Measurements from ENCODE around the gene TUBB2A. TPM values are rescaled to one million over a fixed set of nuclear protein-coding genes. Genes with fewer than 3 reads are reported as not detected.

TUBB2A gene
- total and polyA plus RNA-seq, 8 donors, result 14.8 to 42.5 (median 24.9) TPM

DNA sequence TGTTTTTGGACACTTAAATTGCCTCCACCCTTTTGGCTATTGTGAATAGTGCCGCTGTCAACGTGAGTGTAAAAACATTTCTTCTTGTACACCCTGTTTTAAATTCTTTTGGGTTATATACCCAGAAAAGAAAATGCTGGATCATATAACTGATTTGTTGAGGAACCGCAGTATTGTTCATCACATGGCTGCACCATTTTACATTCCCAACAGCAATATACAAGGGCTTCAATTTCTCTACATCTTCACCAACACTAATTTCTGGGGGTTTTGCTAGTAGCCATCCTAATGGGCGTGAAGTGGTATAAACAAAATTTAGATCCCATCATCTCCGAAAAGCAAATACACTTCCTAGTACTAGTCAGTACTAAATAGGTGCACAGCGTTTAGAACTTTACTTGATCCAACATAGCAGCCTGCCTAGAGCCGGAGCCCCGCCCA is 39.4 kb downstream of the TUBB2A start:
- H3K27ac ChIP-seq, result peak overlapping the region; percentile 84 to 90
- H3K36me3 ChIP-seq, result peaks cover 6 to 26% of the 10 kb centered on the region in 2 donors
- ATAC-seq (no peak), DNase-seq (no peak)
- intact Hi-C loops (cut with DNase I), result no loop called here
- H3K4me3 ChIP-seq, result peak overlapping the region; percentile 85 to 92
- H3K4me1 ChIP-seq, result peaks cover 0 to 17% of the 10 kb centered on the region in 2 donors
- TF ChIP-seq, protein P1, sequence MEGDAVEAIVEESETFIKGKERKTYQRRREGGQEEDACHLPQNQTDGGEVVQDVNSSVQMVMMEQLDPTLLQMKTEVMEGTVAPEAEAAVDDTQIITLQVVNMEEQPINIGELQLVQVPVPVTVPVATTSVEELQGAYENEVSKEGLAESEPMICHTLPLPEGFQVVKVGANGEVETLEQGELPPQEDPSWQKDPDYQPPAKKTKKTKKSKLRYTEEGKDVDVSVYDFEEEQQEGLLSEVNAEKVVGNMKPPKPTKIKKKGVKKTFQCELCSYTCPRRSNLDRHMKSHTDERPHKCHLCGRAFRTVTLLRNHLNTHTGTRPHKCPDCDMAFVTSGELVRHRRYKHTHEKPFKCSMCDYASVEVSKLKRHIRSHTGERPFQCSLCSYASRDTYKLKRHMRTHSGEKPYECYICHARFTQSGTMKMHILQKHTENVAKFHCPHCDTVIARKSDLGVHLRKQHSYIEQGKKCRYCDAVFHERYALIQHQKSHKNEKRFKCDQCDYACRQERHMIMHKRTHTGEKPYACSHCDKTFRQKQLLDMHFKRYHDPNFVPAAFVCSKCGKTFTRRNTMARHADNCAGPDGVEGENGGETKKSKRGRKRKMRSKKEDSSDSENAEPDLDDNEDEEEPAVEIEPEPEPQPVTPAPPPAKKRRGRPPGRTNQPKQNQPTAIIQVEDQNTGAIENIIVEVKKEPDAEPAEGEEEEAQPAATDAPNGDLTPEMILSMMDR (IDR thresholded peaks at IDR 0.05), result no peak
- no peaks in the 10 kb centered on the region for H3K27me3 ChIP-seq
- no peaks in the 10 kb centered on the region for H3K9me3 ChIP-seq

DNA sequence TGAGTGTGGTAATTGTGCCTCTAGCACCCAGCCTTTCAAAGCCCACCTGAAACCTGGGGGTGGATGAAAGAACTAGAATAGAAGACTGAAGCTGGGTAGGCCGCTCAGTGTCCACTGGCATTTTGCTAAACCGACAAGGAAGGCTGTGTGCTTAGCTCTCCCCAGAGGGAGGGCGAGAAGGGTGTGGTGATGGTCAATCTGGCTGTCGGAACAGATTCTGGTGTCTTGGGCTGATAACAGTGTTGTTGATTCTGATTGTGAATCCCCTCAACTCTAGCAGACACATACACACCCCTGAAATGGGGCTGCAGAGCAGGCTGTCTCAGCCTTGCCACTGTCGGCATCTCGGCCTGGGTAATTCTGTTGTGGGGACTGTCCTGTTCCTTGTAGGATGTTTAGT is 43.0 kb downstream of the TUBB2A start:
- TF ChIP-seq, protein P1 (IDR thresholded peaks at IDR 0.05), result no peak
- no peaks in the 10 kb centered on the region for H3K27me3 ChIP-seq
- no peak overlapping the region for H3K27ac ChIP-seq
- no peaks in the 10 kb centered on the region for H3K9me3 ChIP-seq
- peaks cover 6 to 61% of the 10 kb centered on the region in 2 donors for H3K36me3 ChIP-seq
- intact Hi-C loops (cut with DNase I), result no loop called here
- H3K4me1 ChIP-seq, result peaks cover 0 to 16% of the 10 kb centered on the region in 2 donors
- ATAC-seq, result no peak
- no peak for DNase-seq
- no peak overlapping the region for H3K4me3 ChIP-seq

DNA sequence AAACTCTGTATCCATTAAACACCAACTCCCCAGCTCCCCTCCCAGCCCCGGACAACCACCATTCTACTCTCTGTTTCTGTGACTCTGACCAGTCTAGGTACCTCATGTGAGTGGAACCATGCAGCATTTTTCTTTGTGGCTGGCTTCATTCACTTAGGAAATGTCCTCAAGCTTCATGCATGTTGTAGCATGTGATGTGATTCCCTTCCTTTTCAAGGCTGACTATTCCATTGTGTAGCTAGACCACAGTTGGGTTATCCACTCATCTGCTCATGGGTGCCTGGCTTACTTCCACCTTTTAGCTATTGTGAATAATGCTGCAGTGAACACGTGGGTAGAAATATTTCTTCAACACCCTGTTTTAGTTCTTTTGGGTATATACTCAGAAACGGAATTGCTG is 47.6 kb downstream of the TUBB2A start:
- DNase-seq (no peak), ATAC-seq (no peak)
- H3K4me1 ChIP-seq, result no peaks in the 10 kb centered on the region
- no peaks in the 10 kb centered on the region for H3K9me3 ChIP-seq
- peaks cover 17 to 100% of the 10 kb centered on the region in 2 donors for H3K36me3 ChIP-seq
- H3K4me3 ChIP-seq, result no peak overlapping the region
- intact Hi-C loops (cut with DNase I), result no loop called here
- no peaks in the 10 kb centered on the region for H3K27me3 ChIP-seq
- H3K27ac ChIP-seq, result no peak overlapping the region
- TF ChIP-seq, protein P1 (IDR thresholded peaks at IDR 0.05), result no peak

DNA sequence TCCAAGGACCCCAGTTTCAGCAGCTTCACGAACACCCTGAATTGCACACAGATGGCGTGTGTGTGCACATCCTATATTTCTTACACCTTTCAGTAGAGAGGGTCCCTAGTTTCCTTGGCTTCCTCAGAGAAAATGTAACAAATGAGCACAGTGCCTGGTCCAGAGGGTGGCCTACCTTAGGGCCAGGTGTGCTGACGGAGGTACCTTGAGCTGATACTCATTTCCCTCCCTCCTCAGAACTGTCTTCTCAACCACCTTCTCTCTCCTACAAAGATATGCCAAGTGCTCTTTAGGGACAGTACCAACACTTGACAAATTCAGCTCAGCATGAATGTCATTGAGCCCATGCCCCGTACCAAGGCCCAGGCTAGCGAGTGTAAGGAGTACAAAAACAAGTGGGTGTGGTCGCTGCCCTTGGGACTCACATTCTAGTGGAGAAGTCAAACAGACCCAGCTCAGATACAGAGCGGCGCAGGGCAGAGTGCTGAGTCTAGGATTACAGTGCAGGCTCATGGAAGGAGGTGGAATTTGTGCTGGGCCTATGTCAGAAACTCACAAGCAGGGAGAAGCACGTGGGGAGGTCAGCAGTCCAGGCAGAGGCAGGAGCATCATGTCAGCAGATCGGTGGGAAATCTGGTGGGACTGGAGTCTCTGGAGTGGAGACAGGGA is 48.5 kb downstream of the TUBB2A start:
- no peak for DNase-seq
- TF ChIP-seq, protein P1 (IDR thresholded peaks at IDR 0.05), result no peak
- H3K4me3 ChIP-seq, result no peak overlapping the region
- H3K27me3 ChIP-seq, result no peaks in the 10 kb centered on the region
- peaks cover 11 to 99% of the 10 kb centered on the region in 2 donors for H3K36me3 ChIP-seq
- intact Hi-C loops (cut with DNase I), result no loop called here
- H3K9me3 ChIP-seq, result no peaks in the 10 kb centered on the region
- ATAC-seq, result peak; percentile 46
- H3K4me1 ChIP-seq, result no peaks in the 10 kb centered on the region
- no peak overlapping the region for H3K27ac ChIP-seq

Other genes with a start within 250 kb of the TUBB2A start
- gene SERPINB6, start 186.0 kb downstream of the TUBB2A start, total RNA-seq, result 100 to 1,000 TPM in 1 of 2 donors, 10 to 100 TPM in 1; 99.3 to 134 TPM
- gene SERPINB6, start 186.0 kb downstream of the TUBB2A start, polyA plus RNA-seq (ENCODE audit: insufficient read length in 6 of 6), result 100 to 1,000 TPM; 118 to 128 (median 122) TPM
- gene NQO2, start 157.7 kb downstream of the TUBB2A start, total RNA-seq, result 10 to 100 TPM; 22.0 to 55.8 TPM
- 10 to 100 TPM; 25.6 to 37.2 (median 31.7) TPM for gene NQO2, start 157.7 kb downstream of the TUBB2A start, polyA plus RNA-seq (ENCODE audit: insufficient read length in 6 of 6)
- gene RIPK1, start 89.0 kb downstream of the TUBB2A start, total RNA-seq, result 10 to 100 TPM; 22.1 to 23.2 TPM
- gene RIPK1, start 89.0 kb downstream of the TUBB2A start, polyA plus RNA-seq (ENCODE audit: insufficient read length in 6 of 6), result 10 to 100 TPM; 18.9 to 24.9 (median 21.4) TPM
- gene BPHL, start 38.8 kb downstream of the TUBB2A start, total RNA-seq, result 10 to 100 TPM; 13.1 to 14.9 TPM
- gene BPHL, start 38.8 kb downstream of the TUBB2A start, polyA plus RNA-seq (ENCODE audit: insufficient read length in 6 of 6), result 10 to 100 TPM; 37.6 to 47.9 (median 42.8) TPM
- 1 to 10 TPM; 2.2 to 4.1 TPM for gene TUBB2B, start 70.1 kb upstream of the TUBB2A start, total RNA-seq
- gene TUBB2B, start 70.1 kb upstream of the TUBB2A start, polyA plus RNA-seq (ENCODE audit: insufficient read length in 6 of 6), result 10 to 100 TPM in 2 of 6 donors, 1 to 10 TPM in 4; 6.0 to 16.5 (median 9.3) TPM
- 10 to 100 TPM; 16.9 to 22.3 TPM for gene PSMG4, start 101.4 kb upstream of the TUBB2A start, total RNA-seq
- 10 to 100 TPM; 18.6 to 27.5 (median 23.0) TPM for gene PSMG4, start 101.4 kb upstream of the TUBB2A start, polyA plus RNA-seq (ENCODE audit: insufficient read length in 6 of 6)